B cell (primary cell): ENCODE results near the gene ASH1L. TPM values are rescaled to one million over a fixed set of nuclear protein-coding genes. Genes with fewer than 3 reads are reported as not detected.

Experiments
- ATAC-seq: fragments of 200-7000 bp; cut with Tn5 transposase; one replicate; pipeline ENCODE4 v1.10.0; 2021; ENCODE audit warnings: low read depth, mild to moderate bottlenecking, moderate number of reproducible peaks, moderate library complexity
- CTCF ChIA-PET: fragments of 350-600 bp; sonication (Branson Sonifier 250); formaldehyde crosslinking; loops from one replicate; lab custom pipeline; 2021; ENCODE audit warnings: antibody characterized with exemption, inconsistent platforms; lab: Charles Lee
- POLR2A ChIA-PET: fragments of 350-600 bp; sonication (Branson Sonifier 250); formaldehyde crosslinking; loops from one replicate; lab custom pipeline; 2021; ENCODE audit warnings: antibody characterized with exemption; lab: Charles Lee
- DNase-seq: peaks from one replicate; pipeline ENCODE4 v3.0.0; 2013
- H2AFZ ChIP-seq: 2 replicates; pipeline ENCODE4 v1.6.1; 2012; ENCODE audit warnings: mild to moderate bottlenecking, low read depth, low read length; ENCODE audit not compliant: insufficient read depth, poor library complexity, severe bottlenecking
- H3K27ac ChIP-seq, 2 donors: 1 replicate in 1 of 2; 2 replicates in 1 of 2; pipeline ENCODE4 v1.5.1; 2012 to 2013; ENCODE audit warnings: low read length in 2 of 2, mild to moderate bottlenecking in 2 of 2, moderate library complexity in 1 of 2
- H3K27me3 ChIP-seq, 4 experiments: fragments of 200-600 bp in 1 of 4; sonication (generic) in 1 of 4; replicated peaks in 1 of 4; 1 replicate in 2 of 4; 2 replicates in 2 of 4; pipeline versions ENCODE4 v1.6.1 to v1.7.0; 2013 to 2016; ENCODE audit warnings: low read length in 3 of 4, mild to moderate bottlenecking in 2 of 4, mixed read lengths in 1 of 4, moderate library complexity in 1 of 4; ENCODE audit not compliant: insufficient read depth in 4 of 4, control insufficient read depth in 3 of 4; ENCODE audit errors: control extremely low read depth in 1 of 4
- H3K36me3 ChIP-seq, 2 experiments: replicated peaks in 1 of 2; 1 replicate in 1 of 2; 2 replicates in 1 of 2; pipeline versions ENCODE4 v1.6.1 to v1.7.1; 2013; ENCODE audit warnings: low read length in 1 of 2; ENCODE audit not compliant: insufficient read depth in 2 of 2, control insufficient read depth in 1 of 2; ENCODE audit errors: control extremely low read depth in 1 of 2, extremely low read depth in 1 of 2
- H3K4me1 ChIP-seq, 2 donors: fragments of 200-600 bp in 1 of 2; sonication (generic) in 1 of 2; 1 replicate in 1 of 2; 2 replicates in 1 of 2; pipeline versions ENCODE4 v1.5.1 to v1.6.1; 2013 to 2017; ENCODE audit warnings: low read length in 2 of 2; ENCODE audit not compliant: control insufficient read depth in 2 of 2, insufficient read depth in 2 of 2
- H3K4me2 ChIP-seq: replicated peaks from 2 replicates; pipeline ENCODE3; 2012; ENCODE audit warnings: mild to moderate bottlenecking, low read depth, low read length; ENCODE audit not compliant: poor library complexity, severe bottlenecking
- H3K4me3 ChIP-seq, 5 experiments: fragments of 200-600 bp in 1 of 5; sonication (generic) in 1 of 5; 1 replicate in 3 of 5; 2 replicates in 2 of 5; pipeline versions ENCODE4 v1.5.1 to v1.7.0; 2011 to 2016; ENCODE audit warnings: low read length in 4 of 5, mild to moderate bottlenecking in 4 of 5, low read depth in 2 of 5, control low read depth in 1 of 5, moderate library complexity in 1 of 5; ENCODE audit not compliant: insufficient read depth in 1 of 5; ENCODE audit errors: control extremely low read depth in 1 of 5, extremely low read depth in 1 of 5
- H3K79me2 ChIP-seq: fragments of 200-600 bp; sonication (generic); one replicate; pipeline ENCODE4 v1.6.0; 2016; ENCODE audit warnings: low read length; ENCODE audit not compliant: control insufficient read depth, insufficient read depth
- H3K9ac ChIP-seq: fragments of 200-600 bp; sonication (generic); 2 replicates; pipeline ENCODE4 v1.6.1; 2017; ENCODE audit warnings: mild to moderate bottlenecking, low read length, moderate library complexity
- H3K9me3 ChIP-seq, 3 donors: one replicate each; pipeline versions ENCODE4 v1.6.1 to v1.7.1; 2013; ENCODE audit warnings: low read length in 2 of 3; ENCODE audit not compliant: control insufficient read depth in 2 of 3, insufficient read depth in 1 of 3; ENCODE audit errors: control extremely low read depth in 1 of 3
- H4K20me1 ChIP-seq: 2 replicates; pipeline ENCODE4 v1.6.0; 2012; ENCODE audit warnings: mild to moderate bottlenecking, low read length; ENCODE audit not compliant: insufficient read depth, control insufficient read depth, poor library complexity, severe bottlenecking
- H3K27ac Mint-ChIP-seq: one replicate; pipeline ENCODE4 v1.8.0; 2021; ENCODE audit warnings: mixed read lengths
- H3K27me3 Mint-ChIP-seq: one replicate; pipeline ENCODE4 v1.8.0; 2021; ENCODE audit warnings: mixed read lengths
- H3K4me1 Mint-ChIP-seq: one replicate; pipeline ENCODE4 v1.8.0; 2021; ENCODE audit warnings: mixed read lengths
- H3K4me3 Mint-ChIP-seq: one replicate; pipeline ENCODE4 v1.8.0; 2021; ENCODE audit warnings: mixed read lengths
- H3K9me3 Mint-ChIP-seq: one replicate; pipeline ENCODE4 v1.8.0; 2022; ENCODE audit warnings: mixed read lengths; ENCODE audit not compliant: insufficient read depth
- CTCF ChIP-seq: fragments of 200-600 bp; IDR thresholded peaks from one replicate; pipeline ENCODE4 v1.8.0; 2022; ENCODE audit warnings: antibody characterized with exemption, mild to moderate bottlenecking
- EZH2 ChIP-seq: IDR thresholded peaks from 2 replicates; pipeline ENCODE4 v1.6.1; 2012; ENCODE audit warnings: borderline replicate concordance, low read depth, mild to moderate bottlenecking, moderate library complexity, low read length; ENCODE audit not compliant: insufficient read depth, poor library complexity, severe bottlenecking
- WGBS: methylation state at CpG from one replicate; pipeline ENCODE4 v1.1.5; 2013; ENCODE audit warnings: missing lambda C conversion rate; ENCODE audit not compliant: insufficient coverage; 5-methylcytosine and 5-hydroxymethylcytosine counted together
- intact Hi-C: fragments of 100-400 bp; cut with micrococcal nuclease; formaldehyde crosslinking; loops from one replicate; pipeline ENCODE4 v1.10.0; 2022
- polyA plus RNA-seq: library from polyadenylated mRNA; depleted of rRNA; stranded (reverse); fragments of >200 nt; gene quantifications from 2 replicates; pipeline ENCODE4 v1.2.3, GENCODE V29; 2012
- total RNA-seq, 2 donors: library from RNA; stranded (reverse); fragments of 120-200 nt in 1 of 2; gene quantifications; 1 replicate in 1 of 2; 2 replicates in 1 of 2; pipeline versions ENCODE4 v1.2.3 to v1.2.4, GENCODE V29; 2013 to 2022

ASH1L gene
- total and polyA plus RNA-seq, 2 donors (not counting 1 experiment from before 2014, with no cell fraction given): 17.7 to 124 TPM

- no peak overlapping the region for H3K4me3 Mint-ChIP-seq
- peaks cover 28% of the 10 kb centered on the region for H3K4me1 Mint-ChIP-seq
- Histone ChIP-seq H3K79me2 (peaks cover 74% of the 10 kb centered on the region), H3K27ac (no peak overlapping the region), H3K9ac (no peak overlapping the region), H3K4me3 (no peak overlapping the region), H3K4me2 (no peak overlapping the region), H2AFZ (no peak overlapping the region), H4K20me1 (peaks cover 9% of the 10 kb centered on the region), H3K4me1 (peaks cover 4 to 12% of the 10 kb centered on the region in 2 donors), H3K36me3 (peaks cover 4 to 34% of the 10 kb centered on the region in 2 experiments), H3K27me3 (no peaks in the 10 kb centered on the region), H3K9me3 (no peaks in the 10 kb centered on the region)
- H3K9me3 Mint-ChIP-seq: no peaks in the 10 kb centered on the region
- no peaks in the 10 kb centered on the region for H3K27me3 Mint-ChIP-seq
- DNase-seq: no peak
- no peak for ATAC-seq
- no peak for TF ChIP-seq CTCF
- TF ChIP-seq EZH2: no peak
- ChIA-PET POLR2A (no interaction called here), CTCF (no interaction called here)
- WGBS: 100% methylated on average over 2 of the region's 2 CpGs
- H3K27ac Mint-ChIP-seq: no peak overlapping the region
- intact Hi-C loops: no loop called here
These were observed 80.8 kb downstream of the ASH1L start for GRCh38 chr1:155481741-155482241.

- Histone ChIP-seq H3K79me2 (peaks cover 83% of the 10 kb centered on the region), H3K27ac (no peak overlapping the region), H2AFZ (no peak overlapping the region), H3K27me3 (no peaks in the 10 kb centered on the region), H4K20me1 (peaks cover 19% of the 10 kb centered on the region), H3K4me3 (no peak overlapping the region), H3K4me2 (no peak overlapping the region), H3K9ac (no peak overlapping the region), H3K9me3 (no peaks in the 10 kb centered on the region), H3K4me1 (no peaks in the 10 kb centered on the region), H3K36me3 (peaks cover 4 to 34% of the 10 kb centered on the region in 2 experiments)
- peaks cover 19% of the 10 kb centered on the region for H3K4me1 Mint-ChIP-seq
- no peaks in the 10 kb centered on the region for H3K9me3 Mint-ChIP-seq
- H3K27ac Mint-ChIP-seq: no peak overlapping the region
- ChIA-PET CTCF (no interaction called here), POLR2A (no interaction called here)
- TF ChIP-seq EZH2: no peak
- no peak for TF ChIP-seq CTCF
- H3K27me3 Mint-ChIP-seq: no peaks in the 10 kb centered on the region
- intact Hi-C loops: no loop called here
- DNase-seq (no peak), ATAC-seq (peak; percentile 31)
- no CpG with 5 or more reads among the region's 2 CpGs for WGBS
- H3K4me3 Mint-ChIP-seq: no peak overlapping the region
These were observed 83.4 kb downstream of the ASH1L start for GRCh38 chr1:155479205-155479604.
